Activated T-cell treated with anti-CD3 and anti-CD28 coated beads, Interleukin-2, amount 50 U/mL, for 24 hours (primary cell): ENCODE measurements around the gene SCNN1A.

ENCODE experiments used
- DNase-seq: peaks from one replicate; pipeline ENCODE4 v3.0.0-alpha.2; 2020
- H3K27ac Mint-ChIP-seq: 2 replicates; pipeline ENCODE4 v1.8.0; 2020; ENCODE audit warnings: mild to moderate bottlenecking, mixed read lengths
- H3K27me3 Mint-ChIP-seq: 2 replicates; pipeline ENCODE4 v1.8.0; 2020; ENCODE audit warnings: mixed read lengths
- H3K36me3 Mint-ChIP-seq: 2 replicates; pipeline ENCODE4 v1.8.0; 2020; ENCODE audit warnings: low read depth, mixed read lengths
- H3K4me1 Mint-ChIP-seq: 2 replicates; pipeline ENCODE4 v1.8.0; 2020; ENCODE audit warnings: low read depth, mixed read lengths
- H3K4me3 Mint-ChIP-seq: 2 replicates; pipeline ENCODE4 v1.8.0; 2020; ENCODE audit warnings: mild to moderate bottlenecking, moderate library complexity, mixed read lengths
- H3K9me3 Mint-ChIP-seq: 2 replicates; pipeline ENCODE4 v1.8.0; 2020; ENCODE audit warnings: mixed read lengths

The SCNN1A gene

GRCh38 chr12:6392504-6392903, 17.1 kb upstream of the SCNN1A start:
- H3K9me3 Mint-ChIP-seq: no peaks in the 10 kb centered on the region
- H3K4me3 Mint-ChIP-seq: no peak overlapping the region
- H3K4me1 Mint-ChIP-seq: no peaks in the 10 kb centered on the region

GRCh38 chr12:6391013-6391412, 15.7 kb upstream of the SCNN1A start:
- no peak for DNase-seq
- no peak overlapping the region for H3K4me3 Mint-ChIP-seq
- H3K27ac Mint-ChIP-seq: no peak overlapping the region
- no peaks in the 10 kb centered on the region for H3K27me3 Mint-ChIP-seq
- H3K36me3 Mint-ChIP-seq: no peaks in the 10 kb centered on the region
- H3K9me3 Mint-ChIP-seq: no peaks in the 10 kb centered on the region
- no peaks in the 10 kb centered on the region for H3K4me1 Mint-ChIP-seq

More at GRCh38 chr12:6392504-6392903, 17.1 kb upstream of the SCNN1A start:
- Mint-ChIP-seq H3K27ac (no peak overlapping the region), H3K36me3 (no peaks in the 10 kb centered on the region), H3K27me3 (no peaks in the 10 kb centered on the region)
- no peak for DNase-seq

- Mint-ChIP-seq H3K4me3 (no peak overlapping the region), H3K36me3 (no peaks in the 10 kb centered on the region), H3K27me3 (peaks cover under 1% of the 10 kb centered on the region), H3K27ac (no peak overlapping the region), H3K9me3 (no peaks in the 10 kb centered on the region), H3K4me1 (no peaks in the 10 kb centered on the region)
- no peak for DNase-seq
These were observed 14.9 kb upstream of the SCNN1A start for GRCh38 chr12:6390084-6390799.

DNA sequence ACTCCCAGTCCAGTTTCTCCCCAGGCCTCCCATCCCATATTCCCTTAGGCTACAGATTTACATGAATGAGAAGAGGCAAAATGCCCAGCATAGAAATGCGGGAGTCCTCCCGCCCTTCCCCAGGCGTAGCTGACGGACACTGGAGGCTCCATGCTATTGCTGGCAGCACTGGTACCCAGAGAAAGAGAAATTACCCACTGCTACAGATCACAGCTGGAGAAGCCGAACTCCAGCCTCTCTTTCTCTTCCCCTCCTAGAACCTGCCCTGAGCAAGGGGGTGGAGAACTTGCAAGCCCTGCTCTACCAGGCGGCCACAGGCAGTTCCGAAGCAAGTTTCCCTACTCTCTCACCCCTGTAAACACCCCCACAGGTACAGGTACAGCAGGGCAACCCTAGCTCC, 12.2 kb upstream of the SCNN1A start:
- no peaks in the 10 kb centered on the region for H3K36me3 Mint-ChIP-seq
- H3K4me1 Mint-ChIP-seq: peaks cover 2% of the 10 kb centered on the region
- H3K9me3 Mint-ChIP-seq: no peaks in the 10 kb centered on the region
- no peak overlapping the region for H3K27ac Mint-ChIP-seq
- no peak overlapping the region for H3K4me3 Mint-ChIP-seq
- DNase-seq: no peak
- H3K27me3 Mint-ChIP-seq: peaks cover 14% of the 10 kb centered on the region

GRCh38 chr12:6386491-6386890, 11.1 kb upstream of the SCNN1A start:
- peaks cover 24% of the 10 kb centered on the region for H3K27me3 Mint-ChIP-seq
- no peak for DNase-seq
- H3K4me1 Mint-ChIP-seq: peaks cover 2% of the 10 kb centered on the region
- H3K27ac Mint-ChIP-seq: no peak overlapping the region
- no peaks in the 10 kb centered on the region for H3K9me3 Mint-ChIP-seq
- no peaks in the 10 kb centered on the region for H3K36me3 Mint-ChIP-seq
- no peak overlapping the region for H3K4me3 Mint-ChIP-seq

DNA sequence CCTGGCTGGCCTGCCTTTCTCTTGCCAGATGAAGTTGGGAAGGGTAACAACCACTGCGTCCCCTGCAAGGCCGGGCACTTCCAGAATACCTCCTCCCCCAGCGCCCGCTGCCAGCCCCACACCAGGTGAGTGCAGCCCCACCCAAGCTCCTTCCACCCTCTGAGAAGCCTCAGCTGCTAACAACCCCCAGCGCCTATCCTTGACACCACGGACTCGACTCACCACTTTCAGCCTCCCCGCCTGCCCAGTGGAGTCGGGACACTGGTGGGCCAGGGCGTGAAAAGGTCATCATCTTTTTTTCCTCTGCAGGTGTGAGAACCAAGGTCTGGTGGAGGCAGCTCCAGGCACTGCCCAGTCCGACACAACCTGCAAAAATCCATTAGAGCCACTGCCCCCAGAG, 10.7 kb upstream of the SCNN1A start:
- no peak overlapping the region for H3K27ac Mint-ChIP-seq
- peaks cover 26% of the 10 kb centered on the region for H3K27me3 Mint-ChIP-seq
- no peak for DNase-seq
- no peak overlapping the region for H3K4me3 Mint-ChIP-seq
- H3K4me1 Mint-ChIP-seq: peaks cover 2% of the 10 kb centered on the region
- no peaks in the 10 kb centered on the region for H3K9me3 Mint-ChIP-seq
- H3K36me3 Mint-ChIP-seq: no peaks in the 10 kb centered on the region

DNA sequence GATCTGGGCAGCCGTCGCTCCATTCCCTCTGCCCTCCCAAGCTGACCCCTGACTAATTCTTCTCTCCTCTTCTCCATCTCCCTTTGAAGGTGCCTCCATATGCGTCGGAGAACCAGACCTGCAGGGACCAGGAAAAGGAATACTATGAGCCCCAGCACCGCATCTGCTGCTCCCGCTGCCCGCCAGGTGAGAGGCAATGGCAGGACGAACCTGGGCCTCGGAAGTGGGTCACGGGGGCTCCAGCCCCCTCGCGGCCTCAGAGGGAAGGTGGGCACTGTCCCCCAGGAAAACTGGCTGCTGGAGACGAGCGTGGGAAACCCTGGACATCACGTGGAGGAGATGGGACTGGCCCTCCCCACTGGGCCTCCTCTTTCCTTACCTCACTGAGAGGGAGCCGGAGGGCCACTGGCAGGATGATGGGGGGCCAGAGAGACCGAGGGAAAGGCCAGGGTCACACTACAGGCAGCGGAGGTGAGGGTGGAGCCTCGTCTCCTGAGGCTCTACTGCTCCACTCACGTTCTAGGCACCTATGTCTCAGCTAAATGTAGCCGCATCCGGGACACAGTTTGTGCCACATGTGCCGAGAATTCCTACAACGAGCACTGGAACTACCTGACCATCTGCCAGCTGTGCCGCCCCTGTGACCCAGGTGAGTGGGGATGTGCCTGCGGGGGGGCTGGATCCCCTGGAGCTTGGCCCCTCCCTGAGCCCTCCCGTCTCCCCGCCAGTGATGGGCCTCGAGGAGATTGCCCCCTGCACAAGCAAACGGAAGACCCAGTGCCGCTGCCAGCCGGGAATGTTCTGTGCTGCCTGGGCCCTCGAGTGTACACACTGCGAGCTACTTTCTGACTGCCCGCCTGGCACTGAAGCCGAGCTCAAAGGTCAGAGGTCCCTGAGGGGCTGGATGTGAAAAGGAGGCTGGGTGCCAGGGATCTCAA, 9.4 kb upstream of the SCNN1A start:
- Mint-ChIP-seq H3K27ac (no peak overlapping the region), H3K9me3 (no peaks in the 10 kb centered on the region), H3K36me3 (no peaks in the 10 kb centered on the region), H3K27me3 (peaks cover 26% of the 10 kb centered on the region), H3K4me1 (peaks cover 2% of the 10 kb centered on the region), H3K4me3 (no peak overlapping the region)
- DNase-seq: no peak

DNA sequence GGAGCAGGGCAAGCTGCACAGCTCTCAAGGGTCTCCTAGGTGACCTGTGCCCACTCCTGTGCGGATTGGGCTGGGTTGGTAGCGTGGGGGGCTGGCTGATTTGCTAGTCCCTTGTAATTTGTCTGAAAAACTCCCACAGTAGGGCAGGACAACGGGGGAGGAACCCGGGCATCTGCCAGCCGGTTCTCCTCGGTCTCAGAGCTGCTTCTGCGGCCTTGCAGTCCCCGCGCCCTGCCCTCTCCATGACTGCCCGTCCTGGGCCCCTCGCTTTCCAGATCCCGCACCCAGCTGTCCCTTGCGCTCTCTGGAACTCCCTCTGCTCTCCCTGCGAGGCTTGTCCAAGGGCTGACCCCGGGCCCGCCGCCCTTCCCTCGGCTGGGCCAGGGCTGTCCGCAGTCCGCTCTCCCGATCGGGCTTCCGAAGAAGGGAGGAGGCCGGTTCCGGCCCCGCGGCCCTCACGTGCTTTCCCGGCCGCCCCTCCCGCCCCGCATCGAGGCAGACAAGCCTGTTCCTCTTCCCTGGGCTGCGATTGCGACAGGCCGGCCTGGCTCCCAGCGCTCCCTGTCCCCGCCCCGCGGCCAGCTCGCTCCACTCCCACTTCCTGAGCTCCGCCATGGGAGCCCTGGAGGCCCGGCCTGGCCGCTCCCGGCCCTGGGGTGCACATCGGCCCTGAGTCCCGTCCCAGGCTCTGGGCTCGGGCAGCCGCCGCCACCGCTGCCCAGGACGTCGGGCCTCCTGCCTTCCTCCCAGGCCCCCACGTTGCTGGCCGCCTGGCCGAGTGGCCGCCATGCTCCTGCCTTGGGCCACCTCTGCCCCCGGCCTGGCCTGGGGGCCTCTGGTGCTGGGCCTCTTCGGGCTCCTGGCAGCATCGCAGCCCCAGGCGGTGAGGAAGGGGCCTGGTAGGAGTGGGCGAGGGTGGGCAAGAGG, 8.5 kb upstream of the SCNN1A start, which contains the start of gene LTBR:
LTBR (plus strand) TSS at position 591 of the 927 bp plus-strand sequence; CDS start at position 788, 197 bp downstream.
- Mint-ChIP-seq H3K4me3 (no peak within 1 kb of the TSS), H3K27me3 (peaks cover 26% of the 10 kb centered on the region), H3K36me3 (no peaks in the 10 kb centered on the region), H3K9me3 (no peaks in the 10 kb centered on the region), H3K4me1 (peaks cover 2% of the 10 kb centered on the region), H3K27ac (no peak within 1 kb of the TSS)
- DNase-seq: peak; percentile 53

- peaks cover 26% of the 10 kb centered on the region for H3K27me3 Mint-ChIP-seq
- no peak overlapping the region for H3K27ac Mint-ChIP-seq
- H3K4me1 Mint-ChIP-seq: peaks cover 2% of the 10 kb centered on the region
- no peak for DNase-seq
- H3K9me3 Mint-ChIP-seq: no peaks in the 10 kb centered on the region
- no peak overlapping the region for H3K4me3 Mint-ChIP-seq
- H3K36me3 Mint-ChIP-seq: no peaks in the 10 kb centered on the region
These were observed 7.6 kb upstream of the SCNN1A start for GRCh38 chr12:6382982-6383381.

DNA sequence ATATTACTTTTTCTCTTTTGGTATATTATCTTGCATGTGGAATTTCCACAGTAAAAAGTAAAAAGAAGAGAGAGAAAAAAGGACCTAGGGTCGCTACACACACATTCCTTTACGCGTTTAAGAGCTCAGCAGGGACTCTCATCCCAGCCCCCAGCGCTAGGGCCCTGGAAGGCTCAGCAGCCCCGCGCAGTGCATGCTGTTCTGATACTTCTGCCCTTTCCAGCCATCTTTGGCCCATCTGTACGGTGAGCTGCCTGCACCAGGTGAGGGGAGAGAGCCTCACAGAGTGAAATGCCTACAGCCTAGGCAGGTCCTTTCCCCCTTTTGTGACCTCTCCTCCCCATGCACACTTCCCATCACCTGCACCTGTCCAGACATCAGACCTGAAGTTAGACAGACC, 7.0 kb upstream of the SCNN1A start:
- Mint-ChIP-seq H3K36me3 (no peaks in the 10 kb centered on the region), H3K27ac (no peak overlapping the region), H3K4me1 (peaks cover 6% of the 10 kb centered on the region), H3K9me3 (no peaks in the 10 kb centered on the region), H3K4me3 (no peak overlapping the region), H3K27me3 (peaks cover 26% of the 10 kb centered on the region)
- DNase-seq: no peak

GRCh38 chr12:6380141-6381121, 5.1 kb upstream of the SCNN1A start:
- Mint-ChIP-seq H3K9me3 (no peaks in the 10 kb centered on the region), H3K27me3 (peaks cover 26% of the 10 kb centered on the region), H3K27ac (no peak overlapping the region), H3K36me3 (no peaks in the 10 kb centered on the region), H3K4me1 (peaks cover 23% of the 10 kb centered on the region), H3K4me3 (no peak overlapping the region)
- DNase-seq: peak; percentile 9

GRCh38 chr12:6378709-6379472, 3.5 kb upstream of the SCNN1A start:
- Mint-ChIP-seq H3K9me3 (no peaks in the 10 kb centered on the region), H3K36me3 (no peaks in the 10 kb centered on the region), H3K27me3 (peaks cover 18% of the 10 kb centered on the region), H3K4me1 (peaks cover 23% of the 10 kb centered on the region), H3K27ac (no peak overlapping the region), H3K4me3 (no peak overlapping the region)
- DNase-seq: no peak

GRCh38 chr12:6377667-6377994, 2.3 kb upstream of the SCNN1A start:
- peaks cover 30% of the 10 kb centered on the region for H3K4me1 Mint-ChIP-seq
- H3K27ac Mint-ChIP-seq: peak overlapping the region; percentile 31
- no peaks in the 10 kb centered on the region for H3K36me3 Mint-ChIP-seq
- H3K27me3 Mint-ChIP-seq: peaks cover 13% of the 10 kb centered on the region
- H3K4me3 Mint-ChIP-seq: peak overlapping the region; percentile 48
- H3K9me3 Mint-ChIP-seq: no peaks in the 10 kb centered on the region
- no peak for DNase-seq
